Calu3 (cell line): Measurements from ENCODE around the gene LHX3. TPM values are rescaled to one million over a fixed set of nuclear protein-coding genes. Genes with fewer than 3 reads are reported as not detected.

Experiments
- BruUV-seq: library from RNA; stranded (reverse); fragments of 400-500 nt; replicated peaks from 2 replicates; lab custom pipeline; 2021; lab: Mats Ljungman, UMichigan
- CTCF ChIA-PET: fragments of 300-600 bp; sonication (Branson Sonifier 250); formaldehyde crosslinking; loops from one replicate; lab custom pipeline; 2022; ENCODE audit warnings: antibody characterized with exemption; lab: Charles Lee
- DNase-seq: peaks from one replicate; pipeline ENCODE4 v3.0.0; 2022
- H3K27ac Mint-ChIP-seq: one replicate; pipeline ENCODE4 v1.8.0; 2022; ENCODE audit warnings: mixed read lengths; ENCODE audit not compliant: unreplicated experiment
- H3K27me3 Mint-ChIP-seq: one replicate; pipeline ENCODE4 v1.8.0; 2022; ENCODE audit warnings: mixed read lengths; ENCODE audit not compliant: unreplicated experiment
- H3K36me3 Mint-ChIP-seq: one replicate; pipeline ENCODE4 v1.8.0; 2022; ENCODE audit warnings: mild to moderate bottlenecking, moderate library complexity, mixed read lengths; ENCODE audit not compliant: insufficient read depth, unreplicated experiment
- H3K4me1 Mint-ChIP-seq: one replicate; pipeline ENCODE4 v1.8.0; 2022; ENCODE audit warnings: mild to moderate bottlenecking, low read depth, mixed read lengths; ENCODE audit not compliant: unreplicated experiment
- H3K4me3 Mint-ChIP-seq: one replicate; pipeline ENCODE4 v1.8.0; 2022; ENCODE audit warnings: mild to moderate bottlenecking, low read depth, moderate library complexity, mixed read lengths; ENCODE audit not compliant: unreplicated experiment
- H3K9me3 Mint-ChIP-seq: one replicate; pipeline ENCODE4 v1.8.0; 2022; ENCODE audit warnings: low read depth, mixed read lengths; ENCODE audit not compliant: unreplicated experiment
- intact Hi-C: fragments of 100-400 bp; cut with micrococcal nuclease; formaldehyde crosslinking; loops from one replicate; pipeline ENCODE4 v1.10.0; 2022; ENCODE audit not compliant: unreplicated experiment
- total RNA-seq: library from RNA; stranded (reverse); gene quantifications from 2 replicates; pipeline ENCODE4 v1.2.3, GENCODE V29; 2022
- TF ChIP-seq, protein P1 (sequence below): fragments of 200-600 bp; IDR thresholded peaks from one replicate; pipeline ENCODE4 v1.8.0; 2022; ENCODE audit warnings: antibody characterized with exemption; ENCODE audit not compliant: unreplicated experiment

LHX3 gene
- total RNA-seq, 1 experiment from 2014 or later, result not detected

DNA sequence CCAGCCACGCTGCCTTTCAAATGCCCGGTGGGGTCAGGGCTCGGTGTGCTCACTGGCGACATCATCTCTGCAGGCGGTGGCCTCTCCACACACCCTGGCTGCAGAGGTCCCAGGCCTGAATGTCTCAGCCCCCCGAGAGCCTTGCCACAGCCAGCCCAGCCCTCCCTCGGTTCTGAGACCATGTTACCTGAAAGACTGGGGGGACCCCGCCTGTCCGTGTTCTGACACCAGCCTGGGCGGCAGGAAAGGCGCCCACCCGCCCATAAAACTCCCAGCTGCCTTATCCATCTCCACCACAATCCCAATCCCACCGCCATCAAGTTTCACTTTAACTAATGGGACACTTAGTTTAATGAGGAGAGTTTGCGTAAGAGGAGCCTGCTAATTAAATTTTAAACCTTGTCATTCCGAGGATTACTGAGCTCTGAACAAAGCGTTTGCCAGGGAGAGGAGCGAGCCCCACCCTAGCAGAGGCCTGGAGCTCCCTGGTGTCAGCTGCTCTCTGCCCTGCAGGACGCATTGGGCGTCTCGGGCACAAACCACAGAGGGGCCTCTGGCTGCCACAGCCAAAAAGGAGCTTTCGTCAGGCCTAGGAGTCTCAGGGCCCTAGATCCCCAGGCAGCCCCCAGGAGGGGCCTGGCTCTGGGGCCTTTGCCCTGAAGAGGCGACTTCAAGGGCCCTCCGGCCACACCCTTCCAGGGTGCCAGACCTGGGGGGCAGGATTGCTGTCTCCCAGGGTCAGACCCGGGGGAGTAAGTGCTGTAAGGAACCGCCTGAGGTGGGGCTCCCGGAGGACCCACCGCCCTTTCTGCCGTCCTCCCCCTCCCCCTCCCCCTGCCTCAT lies 15.3 kb downstream of the LHX3 start:
- DNase-seq, result no peak
- Mint-ChIP-seq H3K4me3 (no peak overlapping the region), H3K4me1 (no peaks in the 10 kb centered on the region), H3K27ac (no peak overlapping the region), H3K27me3 (peaks cover 58% of the 10 kb centered on the region), H3K9me3 (no peaks in the 10 kb centered on the region), H3K36me3 (no peaks in the 10 kb centered on the region)
- intact Hi-C loops, result no loop called here
- no TSS peak for BruUV-seq
- CTCF ChIA-PET, result interaction anchor here (0.6 to 0.8 kb wide), 2 partner anchors 80 to 462 kb away, joined by 3 to 4 read pairs; no protein-coding TSS in a partner anchor
- TF ChIP-seq, protein P1, sequence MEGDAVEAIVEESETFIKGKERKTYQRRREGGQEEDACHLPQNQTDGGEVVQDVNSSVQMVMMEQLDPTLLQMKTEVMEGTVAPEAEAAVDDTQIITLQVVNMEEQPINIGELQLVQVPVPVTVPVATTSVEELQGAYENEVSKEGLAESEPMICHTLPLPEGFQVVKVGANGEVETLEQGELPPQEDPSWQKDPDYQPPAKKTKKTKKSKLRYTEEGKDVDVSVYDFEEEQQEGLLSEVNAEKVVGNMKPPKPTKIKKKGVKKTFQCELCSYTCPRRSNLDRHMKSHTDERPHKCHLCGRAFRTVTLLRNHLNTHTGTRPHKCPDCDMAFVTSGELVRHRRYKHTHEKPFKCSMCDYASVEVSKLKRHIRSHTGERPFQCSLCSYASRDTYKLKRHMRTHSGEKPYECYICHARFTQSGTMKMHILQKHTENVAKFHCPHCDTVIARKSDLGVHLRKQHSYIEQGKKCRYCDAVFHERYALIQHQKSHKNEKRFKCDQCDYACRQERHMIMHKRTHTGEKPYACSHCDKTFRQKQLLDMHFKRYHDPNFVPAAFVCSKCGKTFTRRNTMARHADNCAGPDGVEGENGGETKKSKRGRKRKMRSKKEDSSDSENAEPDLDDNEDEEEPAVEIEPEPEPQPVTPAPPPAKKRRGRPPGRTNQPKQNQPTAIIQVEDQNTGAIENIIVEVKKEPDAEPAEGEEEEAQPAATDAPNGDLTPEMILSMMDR, result no peak

DNA sequence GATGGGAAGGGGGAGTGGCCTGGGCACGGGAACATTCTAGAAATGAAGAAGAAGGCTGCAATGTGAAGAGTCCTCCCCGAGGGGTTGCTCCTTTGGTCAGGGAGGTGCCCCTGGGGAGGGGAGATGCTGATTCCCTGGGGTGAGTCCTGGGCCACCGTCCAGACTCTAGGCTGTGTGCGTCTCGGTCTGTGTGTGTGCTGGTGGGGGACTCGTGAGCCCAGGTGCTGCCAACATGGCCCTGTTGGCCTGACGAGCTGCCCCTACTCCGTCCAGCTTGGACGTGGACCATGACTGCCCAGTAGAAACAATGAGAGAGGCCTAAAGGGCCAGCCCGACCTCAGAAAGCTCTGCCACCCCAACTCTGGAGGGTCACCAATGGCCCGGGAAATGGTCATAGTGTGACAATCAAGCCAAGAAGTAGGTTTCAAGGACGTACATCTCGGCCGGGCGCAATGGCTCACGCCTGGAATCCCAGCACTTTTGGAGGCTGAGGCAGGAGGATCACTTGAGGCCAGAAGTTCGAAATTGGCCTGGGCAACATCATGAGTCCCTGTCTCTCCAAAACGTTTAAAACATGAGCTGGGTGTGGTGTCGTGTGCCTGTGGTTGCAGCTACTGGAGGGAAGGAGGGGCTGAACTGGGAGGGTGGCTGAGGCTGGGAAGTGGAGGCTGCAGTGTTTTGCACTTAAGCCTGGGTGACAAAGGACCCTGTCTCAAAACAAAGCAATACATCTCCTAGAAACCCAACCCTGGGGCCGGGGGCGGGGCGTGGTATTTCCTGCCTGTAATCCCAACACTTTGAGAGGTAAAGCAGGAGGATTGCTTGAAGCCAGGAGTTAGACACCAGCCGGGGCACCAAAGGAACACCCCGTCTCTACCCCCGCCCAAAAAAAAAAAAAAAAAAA lies 17.0 kb downstream of the LHX3 start:
- Mint-ChIP-seq H3K36me3 (no peaks in the 10 kb centered on the region), H3K4me3 (no peak overlapping the region), H3K9me3 (no peaks in the 10 kb centered on the region), H3K27ac (no peak overlapping the region), H3K27me3 (peaks cover 61% of the 10 kb centered on the region), H3K4me1 (no peaks in the 10 kb centered on the region)
- no TSS peak for BruUV-seq
- CTCF ChIA-PET, result no interaction called here
- no peak for DNase-seq
- TF ChIP-seq, protein P1, result no peak
- intact Hi-C loops, result no loop called here

DNA sequence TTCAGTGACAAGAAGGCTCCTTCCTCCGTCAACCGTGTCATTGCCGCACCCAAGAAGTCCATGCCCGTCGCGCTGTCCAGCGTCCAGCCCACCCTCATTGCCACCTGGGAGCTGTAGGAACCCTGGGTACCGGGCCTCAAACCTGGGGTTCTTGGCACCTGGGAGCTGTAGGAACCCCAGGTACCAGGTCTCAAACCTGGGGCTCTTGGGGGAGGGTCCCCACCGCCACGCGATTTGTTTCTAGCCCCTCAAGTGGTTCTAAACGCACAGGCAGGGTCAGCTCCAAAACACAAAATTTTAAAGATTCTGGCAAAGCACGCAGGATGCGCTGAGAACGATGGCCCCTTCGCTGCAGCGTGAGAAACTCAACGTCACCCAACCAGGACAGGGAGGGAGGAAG lies 17.7 kb downstream of the LHX3 start:
- Mint-ChIP-seq H3K4me1 (no peaks in the 10 kb centered on the region), H3K27me3 (peaks cover 69% of the 10 kb centered on the region), H3K4me3 (no peak overlapping the region), H3K27ac (no peak overlapping the region), H3K9me3 (no peaks in the 10 kb centered on the region), H3K36me3 (no peaks in the 10 kb centered on the region)
- DNase-seq, result no peak
- CTCF ChIA-PET, result no interaction called here
- BruUV-seq, result no TSS peak
- intact Hi-C loops, result no loop called here
- TF ChIP-seq, protein P1, result no peak

- Mint-ChIP-seq H3K4me1 (no peaks in the 10 kb centered on the region), H3K4me3 (no peak overlapping the region), H3K27ac (no peak overlapping the region), H3K27me3 (peaks cover 72% of the 10 kb centered on the region), H3K36me3 (no peaks in the 10 kb centered on the region), H3K9me3 (no peaks in the 10 kb centered on the region)
- no TSS peak for BruUV-seq
- DNase-seq, result no peak
- CTCF ChIA-PET, result no interaction called here
- TF ChIP-seq, protein P1, result no peak
- intact Hi-C loops, result no loop called here
Observed at GRCh38 chr9:136186386-136186785, 18.5 kb downstream of the LHX3 start.
